HG03095 (cell line): ENCODE data around the gene GSTA4.

ENCODE experiments used
- ATAC-seq: cut with Tn5 transposase; IDR thresholded peaks from one replicate; pipeline ENCODE4 v1.9.1; 2021; ENCODE audit warnings: moderate library complexity; ENCODE audit not compliant: unreplicated experiment

Gene GSTA4

GRCh38 chr6:52995089-52995912, at the start of gene GSTA4:
GSTA4 (minus strand) TSS chr6:52995284; CDS start chr6:52994243, 1,041 bp downstream.
- peak; percentile 98 for ATAC-seq

GRCh38 chr6:53044572-53044971, 49.5 kb upstream of the GSTA4 start:
- no peak for ATAC-seq

- ATAC-seq, result no peak
These were observed 49.0 kb upstream of the GSTA4 start for GRCh38 chr6:53044071-53044470.

- no peak for ATAC-seq
These were observed 48.5 kb upstream of the GSTA4 start for GRCh38 chr6:53043581-53043980.

- no peak for ATAC-seq
These were observed 47.0 kb upstream of the GSTA4 start for GRCh38 chr6:53042112-53042511.

GRCh38 chr6:53041356-53041755, 46.3 kb upstream of the GSTA4 start:
- no peak for ATAC-seq

DNA sequence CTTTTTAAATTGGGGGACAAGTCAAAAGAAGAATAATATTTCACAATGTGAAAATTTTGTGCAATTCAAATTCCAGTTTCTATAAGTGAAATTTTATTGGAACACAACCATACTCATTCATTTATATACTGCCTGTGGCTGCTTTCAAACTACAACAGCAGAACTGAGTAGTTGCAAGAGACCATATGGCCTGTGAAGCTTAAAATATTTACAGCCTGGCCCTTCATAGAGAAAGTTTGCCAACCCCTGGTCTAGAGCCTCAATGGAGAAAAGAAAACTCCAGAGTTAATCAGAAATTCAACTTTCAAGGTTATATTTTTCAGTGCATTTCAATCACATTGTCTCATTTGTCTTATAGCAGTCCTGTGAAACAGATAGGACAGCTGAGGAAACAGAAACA, 43.5 kb upstream of the GSTA4 start:
- no peak for ATAC-seq

GRCh38 chr6:53038141-53038540, 43.1 kb upstream of the GSTA4 start:
- ATAC-seq, result no peak

DNA sequence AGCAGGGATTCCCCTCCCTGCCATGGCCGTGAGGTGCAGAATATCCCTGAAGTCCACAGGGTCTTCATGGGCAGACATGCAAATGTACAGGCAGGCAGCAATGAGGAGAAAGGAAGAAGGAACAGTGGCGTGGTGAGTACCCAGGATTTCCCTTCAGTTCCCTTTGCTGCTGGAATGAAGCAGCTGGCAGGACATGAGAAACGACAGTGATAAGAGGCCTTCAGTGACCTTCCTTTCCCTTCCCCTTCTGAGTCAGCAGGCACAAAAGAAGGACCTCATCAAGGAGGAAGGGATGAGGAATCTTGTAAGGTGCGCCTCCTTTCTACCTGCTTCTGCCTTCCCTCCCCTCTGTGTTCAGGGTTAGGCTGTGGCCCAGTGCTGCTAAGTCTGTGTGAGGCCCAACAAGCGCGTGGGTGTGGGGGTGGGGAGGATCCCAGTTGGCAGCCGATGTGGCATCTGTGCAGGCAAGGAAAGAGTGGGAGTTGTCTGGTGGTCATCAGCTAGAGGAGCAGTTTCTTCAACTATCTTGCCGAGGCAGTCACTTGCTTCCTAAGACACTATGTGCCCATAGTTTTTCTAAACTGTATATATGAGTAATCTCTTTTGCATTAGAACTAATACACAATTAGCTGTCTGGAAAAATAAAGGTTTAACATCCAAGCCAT, 40.6 kb upstream of the GSTA4 start:
- ATAC-seq, result no peak

DNA sequence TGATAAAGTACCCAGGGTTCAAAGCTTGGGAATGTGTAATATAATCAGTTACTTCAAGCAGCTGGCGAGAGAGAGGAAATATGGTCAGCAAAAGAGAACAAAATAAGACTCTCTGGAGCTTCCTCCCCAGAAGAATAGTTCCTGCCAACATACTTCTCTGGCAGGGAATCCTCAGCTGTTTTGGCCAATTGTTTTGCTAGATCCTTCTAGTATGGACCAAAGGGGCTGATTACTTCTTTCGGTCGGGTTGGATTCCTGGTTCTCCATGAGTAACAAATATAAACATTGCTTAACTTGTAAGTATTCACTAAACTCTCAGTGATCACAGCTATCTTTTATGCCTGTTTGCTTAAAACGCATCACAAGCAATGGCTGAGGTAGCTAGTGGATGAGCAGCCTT, 38.7 kb upstream of the GSTA4 start:
- no peak for ATAC-seq

DNA sequence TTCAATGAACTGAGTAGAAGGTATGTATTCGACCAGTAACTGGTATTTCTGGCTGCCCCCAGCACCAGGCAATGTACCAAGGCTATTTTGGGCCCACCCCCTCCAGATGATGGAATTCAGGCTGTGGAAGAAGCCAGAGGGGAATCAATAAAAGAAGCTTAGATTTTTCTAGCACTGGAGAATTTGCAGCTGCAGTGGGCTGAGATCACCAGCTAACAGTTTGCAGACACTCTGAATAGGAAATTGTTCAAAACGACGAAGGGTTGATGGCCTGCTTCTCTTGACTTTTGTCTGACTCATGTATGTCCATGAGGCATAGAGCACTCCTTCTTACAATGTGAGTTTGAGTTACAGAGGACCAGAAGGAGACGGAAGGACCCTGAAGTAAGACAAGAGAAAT, 37.8 kb upstream of the GSTA4 start:
- ATAC-seq, result no peak

DNA sequence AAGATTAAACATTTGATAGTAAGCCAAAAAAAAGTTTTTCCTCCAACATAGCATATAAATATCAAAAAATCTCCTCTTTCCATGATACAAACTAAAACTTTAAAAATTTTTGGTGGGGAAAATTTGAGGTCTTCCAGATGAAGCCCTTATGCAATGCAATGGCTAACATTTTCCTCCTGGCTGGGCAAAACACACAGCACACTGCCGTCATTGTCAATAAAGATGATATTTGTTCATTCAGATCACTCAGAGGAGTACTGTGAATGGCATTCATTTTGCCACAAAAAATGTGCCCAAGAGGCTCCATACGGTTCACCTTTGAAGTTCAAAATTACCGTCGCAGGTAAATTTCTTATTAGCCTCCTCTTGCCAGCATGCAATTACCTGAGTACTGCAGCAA, 36.2 kb upstream of the GSTA4 start:
- no peak for ATAC-seq

DNA sequence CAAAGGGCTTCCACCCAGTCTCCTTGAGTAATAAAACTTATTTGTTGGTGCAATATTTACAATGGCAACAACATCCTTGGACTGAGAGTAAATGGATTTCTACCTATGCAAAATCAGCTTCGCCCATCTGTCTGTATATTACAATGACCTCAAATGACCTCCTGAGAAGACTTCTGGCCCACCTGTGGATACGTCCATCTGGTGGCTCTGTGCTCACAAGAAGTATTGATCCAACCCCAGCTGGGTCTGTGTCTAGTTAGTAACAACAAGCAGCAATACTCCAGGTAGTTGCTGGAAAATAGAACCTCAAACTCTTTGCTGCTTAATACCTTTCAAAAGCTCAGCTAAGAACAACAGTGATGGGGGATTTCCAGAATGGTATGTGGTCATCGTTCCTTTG, 34.7 kb upstream of the GSTA4 start:
- ATAC-seq, result no peak

- no peak for ATAC-seq
These were observed 34.2 kb upstream of the GSTA4 start for GRCh38 chr6:53029257-53029656.

DNA sequence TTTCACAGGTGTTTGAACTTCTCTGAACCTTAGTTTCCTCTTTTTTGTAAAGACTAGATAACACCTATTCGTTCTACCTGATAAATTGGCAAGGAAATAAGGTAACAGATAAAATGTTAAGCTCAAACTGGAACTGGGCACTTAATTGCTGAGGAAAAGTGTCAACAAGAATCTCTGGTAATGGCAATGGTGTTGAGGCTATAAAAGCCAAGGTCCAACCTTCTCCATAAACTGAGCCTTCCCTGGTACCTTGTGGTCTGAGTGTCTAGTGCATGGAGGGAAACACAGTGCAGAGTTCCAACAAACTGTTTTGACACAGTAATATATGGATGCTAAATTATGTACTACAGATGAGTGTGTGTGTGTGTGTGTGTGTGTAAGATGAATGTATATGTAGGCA, 33.4 kb upstream of the GSTA4 start:
- ATAC-seq, result no peak

- ATAC-seq, result no peak
These were observed 32.1 kb upstream of the GSTA4 start for GRCh38 chr6:53027131-53027718.

GRCh38 chr6:53026526-53026925, 31.4 kb upstream of the GSTA4 start:
- ATAC-seq, result no peak

GRCh38 chr6:53023323-53023722, 28.2 kb upstream of the GSTA4 start:
- ATAC-seq, result no peak

GRCh38 chr6:53020005-53020744, 25.1 kb upstream of the GSTA4 start:
- ATAC-seq, result no peak

GRCh38 chr6:53018446-53018845, 23.4 kb upstream of the GSTA4 start:
- ATAC-seq, result no peak

DNA sequence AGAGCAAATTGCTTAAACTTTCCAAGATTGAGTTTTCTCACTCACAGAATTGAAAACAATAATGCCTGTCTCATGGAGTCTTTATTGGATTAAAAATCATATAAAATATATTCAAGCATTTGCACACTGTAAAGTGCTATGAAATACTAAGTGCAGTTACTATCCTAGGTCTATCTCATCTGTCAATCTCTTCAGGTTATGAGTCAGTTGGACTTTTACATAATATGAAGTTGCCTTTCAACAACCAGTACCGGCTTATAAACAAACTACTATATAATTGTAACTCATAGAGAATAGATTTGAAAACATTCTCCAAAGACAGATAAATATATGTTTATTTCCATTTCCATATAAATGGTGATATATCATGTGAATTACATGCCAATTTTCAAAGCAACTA, 20.4 kb upstream of the GSTA4 start:
- no peak for ATAC-seq
